ENCODE data around the gene NUP54. TPM values are rescaled to one million over a fixed set of nuclear protein-coding genes. Genes with fewer than 3 reads are reported as not detected.

The NUP54 gene
- total and polyA plus RNA-seq, 9 of the 15 experiments (the other 6 are each of a cell fraction or from before 2014, with no cell fraction given), result 29.6 to 115 (median 67.7) TPM

GRCh38 chr4:76148142-76148865 is at the start of gene NUP54 (continued):
- no peak for TF ChIP-seq PRMT5 (CRISPR knock-in tag; IDR thresholded peaks at IDR 0.05)
- no peak for TF ChIP-seq ZNF589 (CRISPR knock-in tag; IDR thresholded peaks at IDR 0.05; ENCODE audit: low read depth)
- TF ChIP-seq ZC3H11A (IDR thresholded peaks at IDR 0.05; ENCODE audit: low read depth, low read length), result no peak
- no peak for TF ChIP-seq BRF1 (IDR thresholded peaks at IDR 0.05; ENCODE audit: borderline replicate concordance, extremely low read depth, insufficient read length)
- peak in 1 of 2 experiments; percentile 69; a peak in 2 of 4 replicates for TF ChIP-seq TBL1XR1 (IDR thresholded peaks at IDR 0.05; ENCODE audit: low read length in 2 of 2)
- TF ChIP-seq EWSR1 (IDR thresholded peaks at IDR 0.05; ENCODE audit: borderline replicate concordance, low read depth, partially characterized antibody), result no peak
- TF ChIP-seq SRF (CRISPR knock-in tag; IDR thresholded peaks at IDR 0.05), result 0 out of 4 replicates have a peak, but pooled peaks of 1 of the 2 experiments have one; percentile 47
- TF ChIP-seq LCOR (CRISPR knock-in tag; IDR thresholded peaks at IDR 0.05), result peak; percentile 97
- TF ChIP-seq CEBPZ (IDR thresholded peaks at IDR 0.05; ENCODE audit: borderline replicate concordance, low read depth, low read length), result 0 out of 2 replicates have a peak, but pooled peaks have one; percentile 12
- TF ChIP-seq CBFB (CRISPR knock-in tag; IDR thresholded peaks at IDR 0.05), result peak; percentile 41; the same call in 1 of the 2 replicates
- peak; percentile 74 for TF ChIP-seq ZBTB12 (CRISPR knock-in tag; IDR thresholded peaks at IDR 0.05)
- peak; percentile 91 for TF ChIP-seq NKRF (IDR thresholded peaks at IDR 0.05; ENCODE audit: borderline replicate concordance)
- TF ChIP-seq ZHX1 (conservative IDR thresholded peaks at IDR 0.05; ENCODE audit: low read length), result peak; percentile 86; the same call in 1 of the 2 replicates
- TF ChIP-seq ZNF668 (CRISPR knock-in tag; IDR thresholded peaks at IDR 0.05), result no peak
- no peak for TF ChIP-seq KLF10 (CRISPR knock-in tag; IDR thresholded peaks at IDR 0.05)
- no peak for TF ChIP-seq ZNF140 (CRISPR knock-in tag; IDR thresholded peaks at IDR 0.05)

Data from K562 (cell line).